Measurements from ENCODE around the gene GPR32.
"Not testable (repeated sequence)": the region's sequence is repeated elsewhere in the genome, so short reads cannot be mapped to it uniquely, and the experiment has no call there.

The GPR32 gene

DNA sequence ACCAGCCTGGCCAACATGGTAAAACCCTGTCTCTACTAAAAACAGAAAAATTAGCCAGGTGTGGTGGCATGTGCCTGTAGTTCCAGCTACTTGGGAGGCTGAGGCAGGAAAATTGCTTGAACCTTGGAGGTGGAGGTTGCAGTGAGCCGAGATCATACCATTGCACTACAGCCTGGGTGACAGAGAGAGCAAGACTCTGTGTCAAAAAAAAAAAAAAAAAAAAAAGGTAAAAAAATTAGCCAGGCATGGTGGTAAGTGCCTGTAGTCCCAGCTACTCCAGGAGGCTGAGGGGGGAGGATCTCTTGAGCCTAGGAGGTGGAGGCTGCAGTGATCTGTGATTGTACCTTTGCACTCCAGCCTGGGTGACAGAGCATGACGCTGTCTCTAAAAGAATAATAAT is at the start of gene GPR32:
Gene GPR32, plus strand, starts transcription at position 301 of the 400 bp plus-strand sequence. CDS start 137 bp downstream, outside the sequence.
- not testable (repeated sequence) for DNase-seq (ENCODE audit: low spot score)

GRCh38 chr19:50720921-50721381 is 49.3 kb upstream of the GPR32 start:
- DNase-seq (ENCODE audit: low spot score), result peak; percentile 74

GRCh38 chr19:50721441-50722137 is 48.7 kb upstream of the GPR32 start:
- no peak for DNase-seq (ENCODE audit: low spot score)

- DNase-seq (ENCODE audit: low spot score), result no peak
These were observed 47.9 kb upstream of the GPR32 start for GRCh38 chr19:50722201-50723013.

GRCh38 chr19:50723069-50723468 is 47.2 kb upstream of the GPR32 start, which contains the start of gene CLEC11A:
TSS of gene CLEC11A (plus strand) at chr19:50723364. CDS start at chr19:50723526, 162 bp downstream.
- peak; percentile 84 for DNase-seq (ENCODE audit: low spot score)

- no peak for DNase-seq (ENCODE audit: low spot score)
These were observed 46.3 kb upstream of the GPR32 start for GRCh38 chr19:50723735-50724521.

DNA sequence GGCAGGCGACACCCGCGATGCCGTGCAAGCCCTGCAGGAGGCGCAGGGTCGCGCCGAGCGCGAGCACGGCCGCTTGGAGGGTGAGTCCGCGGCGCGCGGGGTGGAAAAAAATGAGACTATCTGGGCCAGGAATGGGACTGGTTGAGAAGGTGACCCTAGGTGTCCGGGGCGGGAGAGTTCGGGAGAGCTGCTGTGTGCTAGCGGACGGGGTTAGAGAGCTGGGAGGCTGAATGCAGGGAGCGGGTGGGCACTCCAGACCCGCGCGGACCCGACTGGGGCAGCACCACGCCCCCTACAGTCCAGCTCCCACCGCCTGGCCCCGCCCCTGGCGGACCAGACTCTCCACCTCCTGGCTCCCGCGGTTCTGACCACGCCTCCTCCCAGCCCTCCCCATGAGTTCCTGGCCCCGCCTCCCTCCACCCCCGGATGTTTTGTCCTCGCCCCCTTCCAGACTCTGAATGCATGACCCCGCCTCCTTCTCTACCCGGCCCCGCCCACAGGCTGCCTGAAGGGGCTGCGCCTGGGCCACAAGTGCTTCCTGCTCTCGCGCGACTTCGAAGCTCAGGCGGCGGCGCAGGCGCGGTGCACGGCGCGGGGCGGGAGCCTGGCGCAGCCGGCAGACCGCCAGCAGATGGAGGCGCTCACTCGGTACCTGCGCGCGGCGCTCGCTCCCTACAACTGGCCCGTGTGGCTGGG is 45.6 kb upstream of the GPR32 start:
- DNase-seq (ENCODE audit: low spot score), result peak; percentile 100

GRCh38 chr19:50725218-50725910 is 44.9 kb upstream of the GPR32 start:
- no peak for DNase-seq (ENCODE audit: low spot score)

DNA sequence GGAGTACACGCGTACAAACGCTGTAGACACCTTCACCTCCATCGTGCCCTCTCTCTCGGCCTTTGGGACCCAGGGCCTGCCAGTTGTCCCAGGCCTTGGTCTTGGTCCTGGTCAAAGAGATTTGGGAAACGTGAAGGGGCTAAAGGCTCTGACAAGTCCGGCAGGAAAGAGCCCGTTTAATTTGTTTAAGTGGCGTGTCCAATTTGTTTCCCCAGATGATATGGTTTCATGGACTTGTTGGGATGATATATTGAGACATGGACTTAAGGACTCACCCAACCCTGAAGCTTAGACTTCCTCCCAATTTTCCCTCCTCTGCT is 44.4 kb upstream of the GPR32 start:
- DNase-seq (ENCODE audit: low spot score), result no peak

GRCh38 chr19:50728084-50728737 is 42.1 kb upstream of the GPR32 start:
- DNase-seq (ENCODE audit: low spot score), result peak; percentile 59

DNA sequence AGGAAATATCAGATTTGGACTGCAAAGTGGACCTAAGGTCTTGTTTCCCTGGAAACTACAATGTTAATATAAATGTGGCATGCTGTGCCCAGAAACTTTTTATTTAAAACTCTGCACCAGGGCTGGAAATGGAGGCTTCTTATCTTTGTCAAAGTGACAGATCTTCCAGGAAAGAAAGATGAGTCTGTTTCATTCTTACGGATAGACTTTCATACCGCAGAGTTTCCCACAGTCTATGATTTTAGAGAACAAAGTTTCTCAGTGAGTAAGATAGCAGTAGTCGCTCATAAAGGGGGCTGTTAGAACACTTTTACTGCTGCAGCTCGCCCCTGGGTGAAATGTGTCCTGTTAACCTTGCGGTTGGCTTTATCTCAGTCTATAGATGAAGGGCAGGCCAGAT is 40.4 kb upstream of the GPR32 start:
- no peak for DNase-seq (ENCODE audit: low spot score)

DNA sequence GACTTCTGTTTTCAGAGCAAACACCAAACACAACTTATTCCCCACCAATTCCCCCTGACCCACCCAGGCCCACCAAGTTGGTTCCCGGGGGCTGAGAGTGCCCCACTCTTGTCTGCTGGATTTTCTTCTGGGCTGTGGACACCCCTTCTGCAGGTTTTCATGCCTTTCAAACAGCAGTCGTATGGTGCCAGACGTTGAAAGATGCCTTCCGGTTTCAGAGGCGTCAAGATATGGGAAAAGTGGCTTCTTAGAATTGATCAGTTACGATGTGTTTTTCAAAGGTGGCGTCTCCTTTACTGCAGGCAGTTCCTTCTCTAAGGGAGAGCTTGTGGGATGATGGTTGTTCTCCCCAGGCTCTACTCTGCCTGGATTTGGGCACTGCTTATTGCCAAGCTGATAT is 34.4 kb upstream of the GPR32 start:
- DNase-seq (ENCODE audit: low spot score), result no peak

DNA sequence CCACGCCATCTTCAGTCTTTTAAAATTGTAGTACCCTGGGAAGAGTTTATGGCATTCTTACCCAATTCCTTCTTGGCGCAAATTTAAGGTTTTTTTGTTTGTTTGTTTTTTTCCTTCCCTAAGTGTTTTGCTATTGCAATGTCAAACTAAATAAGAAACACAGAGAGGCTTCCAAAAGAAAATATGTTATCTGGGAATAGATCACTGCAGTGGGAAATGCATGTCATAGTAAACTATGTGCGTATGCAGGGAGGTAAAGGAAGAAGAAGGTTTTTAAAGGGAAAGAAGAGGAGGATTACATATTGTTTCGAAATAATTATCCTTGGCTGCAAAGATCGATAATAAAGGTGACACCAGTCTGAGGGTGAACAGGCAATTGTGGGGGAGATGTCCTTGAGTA is 33.9 kb upstream of the GPR32 start:
- DNase-seq (ENCODE audit: low spot score), result no peak

DNA sequence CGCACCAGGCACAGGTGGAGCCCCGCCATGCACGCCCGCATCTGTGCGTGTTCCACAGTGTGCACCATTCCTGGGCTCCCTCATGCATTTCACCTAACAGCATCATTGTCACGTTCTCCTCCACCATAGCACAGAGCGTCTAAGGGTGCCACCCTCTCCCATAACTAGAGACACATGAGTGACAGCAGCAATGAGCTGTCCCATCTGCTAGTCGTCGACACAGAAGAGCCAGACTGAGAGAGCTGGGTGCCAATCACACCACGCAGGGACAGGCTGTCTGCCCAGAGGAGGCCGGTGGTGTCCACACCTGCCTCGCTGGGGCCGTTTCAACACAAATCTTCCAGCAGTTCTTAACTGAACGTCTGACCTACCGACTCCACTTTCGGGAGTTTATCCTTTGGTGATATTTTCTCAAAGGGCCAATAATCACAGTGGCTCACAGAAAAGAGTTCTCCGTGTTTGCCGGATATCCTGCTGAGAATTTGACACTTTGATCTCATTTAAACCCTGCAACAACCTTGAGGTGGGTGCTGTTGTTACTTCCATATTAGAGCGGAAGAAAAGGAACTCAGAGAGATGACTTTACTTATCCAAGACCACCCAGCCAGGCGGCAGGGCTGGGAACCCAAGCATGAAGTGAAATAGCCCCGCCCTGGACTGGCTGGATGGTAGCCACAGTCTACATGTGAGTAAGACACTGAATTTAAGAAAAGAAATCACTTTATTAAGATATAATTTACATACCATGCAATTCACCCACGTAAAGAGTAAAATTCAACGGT is 30.9 kb upstream of the GPR32 start:
- no peak for DNase-seq (ENCODE audit: low spot score)

- no peak for DNase-seq (ENCODE audit: low spot score)
These were observed 30.3 kb upstream of the GPR32 start for GRCh38 chr19:50739914-50740426.

DNA sequence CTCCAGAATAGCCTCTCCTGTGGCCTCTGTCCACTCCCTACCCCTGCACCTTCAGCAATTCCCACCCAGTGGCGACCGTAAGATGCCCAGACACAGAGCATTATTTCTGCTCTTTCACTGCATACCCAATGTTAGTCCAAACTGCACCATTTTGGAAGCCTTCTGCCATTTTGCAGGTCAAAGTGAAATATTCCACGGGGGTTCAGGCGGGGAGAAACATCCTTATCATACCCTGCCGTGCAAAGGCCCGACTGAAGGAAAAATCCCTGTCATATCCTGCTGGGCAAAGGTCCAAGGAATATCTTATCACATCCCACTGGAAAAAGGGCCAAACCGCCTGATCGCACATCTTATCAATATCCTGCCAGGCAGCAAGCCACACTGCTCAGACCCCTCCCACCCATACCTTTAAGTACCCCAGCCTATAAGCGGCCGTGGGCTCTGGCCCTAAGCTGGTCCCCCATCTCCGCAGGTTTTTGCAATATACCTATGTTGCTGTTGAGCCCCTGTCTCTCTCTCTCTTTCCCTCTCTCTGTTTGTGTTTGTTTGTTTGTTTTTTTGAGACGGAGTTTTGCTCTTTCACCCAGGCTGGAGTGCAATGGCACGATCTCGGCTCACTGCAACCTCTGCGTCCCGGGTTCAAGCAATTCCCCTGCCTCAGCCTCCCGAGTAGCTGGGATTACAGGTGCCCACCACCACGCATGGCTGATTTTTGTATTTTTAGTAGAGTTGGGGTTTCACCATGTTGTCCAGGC is 28.9 kb upstream of the GPR32 start:
- DNase-seq (ENCODE audit: low spot score), result no peak

DNA sequence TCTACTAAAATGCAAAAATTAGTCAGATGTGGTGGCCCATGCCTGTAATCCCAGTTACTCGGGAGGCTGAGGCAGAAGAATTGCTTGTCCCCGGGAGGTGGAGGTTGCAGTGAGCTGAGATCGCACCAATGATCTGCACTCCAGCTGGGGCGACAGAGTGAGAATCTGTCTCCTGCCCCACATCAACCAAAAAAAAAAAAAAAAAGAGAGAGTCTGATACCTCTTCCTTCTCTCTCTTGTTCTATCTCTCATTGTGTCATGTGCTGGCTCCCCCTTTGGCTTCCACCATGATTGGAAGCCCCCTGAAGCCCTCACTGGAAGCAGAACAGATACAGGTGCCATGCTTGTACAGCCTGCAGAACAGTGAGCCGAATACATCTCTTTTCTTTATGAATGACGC is 26.7 kb upstream of the GPR32 start:
- no peak for DNase-seq (ENCODE audit: low spot score)

- no peak for DNase-seq (ENCODE audit: low spot score)
These were observed 25.0 kb upstream of the GPR32 start for GRCh38 chr19:50745221-50745620.

DNA sequence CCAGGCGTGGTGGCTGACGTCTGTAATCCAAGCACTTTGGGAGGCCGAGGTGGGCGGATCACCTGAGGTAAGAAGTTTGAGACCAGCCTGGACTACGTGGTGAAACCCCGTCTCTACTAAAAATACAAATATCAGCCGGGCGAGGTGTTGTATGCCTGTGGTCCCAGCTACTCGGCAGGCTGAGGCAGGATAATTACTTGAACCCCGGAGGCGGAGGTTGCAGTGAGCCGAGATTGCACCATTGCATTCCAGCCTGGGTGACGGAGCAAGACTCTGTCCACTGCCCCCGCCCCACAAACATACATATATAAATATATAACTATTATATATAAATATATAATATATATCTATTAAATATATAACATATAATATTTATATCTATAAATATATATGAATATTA is 23.1 kb upstream of the GPR32 start:
- DNase-seq (ENCODE audit: low spot score), result not testable (repeated sequence)
